Fibroblast of pulmonary artery (primary cell): ENCODE results near the gene SNX11.
A peak's percentile ranks its signal among the peaks of the same experiment; 100 is the strongest.

ENCODE experiments used
- DNase-seq: peaks from one replicate; pipeline ENCODE4 v3.0.0-alpha.2; 2010; ENCODE audit warnings: low read depth
- H3K4me3 ChIP-seq: replicated peaks from 2 replicates; pipeline ENCODE4 v1.5.1; 2011; ENCODE audit warnings: low read depth, mild to moderate bottlenecking, control low read depth, low read length, moderate library complexity
- TF ChIP-seq, protein P1 (sequence below): IDR thresholded peaks from 2 replicates; pipeline ENCODE4 v1.5.1; 2011; ENCODE audit warnings: mild to moderate bottlenecking, control low read depth, low read length, inconsistent platforms; ENCODE audit errors: missing control alignments

Gene SNX11

DNA sequence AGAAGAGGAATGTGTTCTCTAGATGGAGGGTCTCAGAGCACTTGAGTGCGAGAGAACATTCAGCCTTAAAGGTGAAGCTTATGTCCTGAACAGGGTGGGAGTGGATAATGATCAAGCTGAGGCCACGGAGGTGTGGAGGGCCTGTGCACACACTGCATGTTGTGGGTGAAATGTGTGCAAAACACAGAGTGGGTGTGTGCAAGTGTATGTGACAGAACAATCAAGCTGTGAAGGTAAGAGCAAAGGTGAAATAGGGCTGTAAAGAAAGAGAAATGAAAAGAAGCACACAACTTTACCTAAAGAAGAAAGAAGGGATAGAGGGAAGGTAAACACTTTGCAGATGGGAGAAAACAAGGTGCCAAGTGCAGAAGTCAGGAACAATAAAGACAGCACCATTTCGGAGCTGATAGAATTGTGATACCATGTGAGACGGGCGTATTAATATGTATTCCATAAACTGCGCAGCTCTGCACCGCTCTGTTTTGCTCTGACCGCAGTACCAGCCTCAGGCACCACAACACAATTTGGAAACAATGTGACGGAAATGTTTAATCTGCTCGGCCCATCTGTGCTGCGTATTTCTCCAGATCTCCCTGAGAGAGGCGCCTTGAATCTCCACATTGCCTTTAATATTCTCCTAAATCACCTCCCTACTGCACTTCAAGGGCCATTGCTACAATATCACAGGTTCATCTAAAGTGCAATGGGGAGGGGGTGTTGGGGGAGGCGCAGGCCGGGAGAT, 40.6 kb downstream of the SNX11 start:
- TF ChIP-seq, protein P1, sequence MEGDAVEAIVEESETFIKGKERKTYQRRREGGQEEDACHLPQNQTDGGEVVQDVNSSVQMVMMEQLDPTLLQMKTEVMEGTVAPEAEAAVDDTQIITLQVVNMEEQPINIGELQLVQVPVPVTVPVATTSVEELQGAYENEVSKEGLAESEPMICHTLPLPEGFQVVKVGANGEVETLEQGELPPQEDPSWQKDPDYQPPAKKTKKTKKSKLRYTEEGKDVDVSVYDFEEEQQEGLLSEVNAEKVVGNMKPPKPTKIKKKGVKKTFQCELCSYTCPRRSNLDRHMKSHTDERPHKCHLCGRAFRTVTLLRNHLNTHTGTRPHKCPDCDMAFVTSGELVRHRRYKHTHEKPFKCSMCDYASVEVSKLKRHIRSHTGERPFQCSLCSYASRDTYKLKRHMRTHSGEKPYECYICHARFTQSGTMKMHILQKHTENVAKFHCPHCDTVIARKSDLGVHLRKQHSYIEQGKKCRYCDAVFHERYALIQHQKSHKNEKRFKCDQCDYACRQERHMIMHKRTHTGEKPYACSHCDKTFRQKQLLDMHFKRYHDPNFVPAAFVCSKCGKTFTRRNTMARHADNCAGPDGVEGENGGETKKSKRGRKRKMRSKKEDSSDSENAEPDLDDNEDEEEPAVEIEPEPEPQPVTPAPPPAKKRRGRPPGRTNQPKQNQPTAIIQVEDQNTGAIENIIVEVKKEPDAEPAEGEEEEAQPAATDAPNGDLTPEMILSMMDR = no peak
- H3K4me3 ChIP-seq = no peak overlapping the region
- no peak for DNase-seq

DNA sequence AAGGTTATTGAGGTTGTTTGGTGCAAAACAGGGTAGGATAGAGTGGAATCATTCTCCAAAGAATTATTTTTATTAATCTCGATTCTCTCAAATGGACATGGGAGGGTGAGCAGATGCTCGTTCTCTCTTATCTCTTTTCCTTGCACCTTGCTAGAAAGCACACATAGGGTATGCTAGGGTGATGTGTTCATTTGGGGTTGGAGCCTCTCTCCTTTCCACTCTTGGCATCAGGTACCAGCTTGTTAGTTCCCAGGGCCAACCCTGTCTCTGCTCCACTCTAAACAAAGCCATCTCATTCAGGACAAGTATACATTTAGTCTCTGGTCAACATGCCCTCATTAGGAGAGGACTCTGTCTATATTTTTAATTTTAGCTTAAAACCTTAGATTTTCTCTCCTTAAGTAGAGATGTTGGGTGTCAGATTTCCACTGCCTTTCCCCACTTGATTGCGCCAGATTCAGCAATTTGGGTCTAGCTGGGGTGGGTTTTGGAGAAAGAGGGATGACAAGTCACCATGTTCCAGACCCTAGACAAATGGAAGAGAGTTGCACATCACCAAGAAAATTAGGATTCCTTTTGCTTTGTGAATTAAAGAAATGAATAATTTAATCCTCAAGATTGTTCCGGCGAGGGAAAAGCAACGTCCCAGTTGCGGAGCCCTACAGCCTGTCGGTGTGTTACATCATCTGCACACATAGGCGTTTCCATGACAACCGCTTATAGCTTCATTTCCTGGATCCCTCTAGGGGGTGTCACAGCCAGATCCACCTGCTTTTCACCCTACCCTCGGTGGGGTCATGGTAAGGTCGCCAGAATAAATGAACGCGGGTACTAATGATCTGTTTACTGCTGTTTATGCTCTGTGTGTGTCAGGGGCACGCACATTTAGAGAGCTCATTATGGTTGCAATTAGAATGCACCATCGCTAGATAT, 41.6 kb downstream of the SNX11 start:
- TF ChIP-seq, protein P1 = no peak
- DNase-seq = peak; percentile 10
- H3K4me3 ChIP-seq = no peak overlapping the region

DNA sequence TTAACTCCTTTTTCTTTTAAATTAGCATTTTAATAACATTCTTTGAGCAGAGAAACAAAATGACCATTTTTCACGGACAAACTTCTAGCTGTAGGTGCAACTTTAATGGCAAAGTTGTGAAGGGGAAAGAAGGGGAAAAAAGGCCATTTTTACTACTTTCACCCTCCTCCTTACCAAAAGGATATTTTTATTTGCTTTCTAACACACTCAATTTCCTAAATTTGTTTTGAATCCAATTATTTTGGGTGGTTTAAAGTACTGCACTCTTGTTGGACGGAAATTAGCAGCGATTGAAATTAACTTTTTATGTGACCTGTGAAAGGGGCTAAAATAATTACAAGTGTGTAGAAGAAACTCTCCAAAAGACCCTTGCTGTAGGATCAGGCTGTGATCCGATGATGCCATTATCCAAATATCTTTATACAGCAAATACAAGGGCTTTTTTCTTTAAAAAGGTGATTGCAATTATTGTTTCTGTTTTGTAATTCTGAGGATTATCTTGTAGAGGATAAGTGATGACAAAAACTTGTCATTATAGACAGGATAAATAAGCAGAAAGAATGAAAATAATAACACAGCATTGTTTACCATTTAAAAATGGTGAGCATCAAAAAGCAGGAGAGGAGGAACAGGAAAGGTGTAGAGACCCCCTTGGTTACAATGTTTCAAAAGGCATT, 42.4 kb downstream of the SNX11 start:
- DNase-seq = no peak
- H3K4me3 ChIP-seq = no peak overlapping the region
- TF ChIP-seq, protein P1 = no peak

DNA sequence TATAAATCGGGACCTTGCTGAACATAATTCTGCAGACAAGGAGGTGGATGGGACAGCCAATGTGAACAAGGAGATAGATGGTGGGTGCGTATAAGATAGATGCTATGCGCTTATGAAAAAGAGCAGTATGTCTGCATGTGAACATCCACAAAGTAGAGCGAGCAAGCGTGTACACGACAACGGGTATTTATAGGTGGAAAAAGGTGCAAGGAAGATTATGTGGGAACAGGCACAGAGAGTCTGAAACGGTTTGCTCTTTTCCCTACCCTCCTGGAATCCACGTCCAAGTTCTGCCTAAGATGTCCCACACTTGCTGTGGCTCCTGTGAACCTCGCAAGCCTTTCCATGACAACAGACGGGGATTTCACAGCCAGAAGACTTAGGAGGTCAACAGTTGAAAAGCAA, 43.0 kb downstream of the SNX11 start:
- DNase-seq = no peak
- TF ChIP-seq, protein P1 = no peak

DNA sequence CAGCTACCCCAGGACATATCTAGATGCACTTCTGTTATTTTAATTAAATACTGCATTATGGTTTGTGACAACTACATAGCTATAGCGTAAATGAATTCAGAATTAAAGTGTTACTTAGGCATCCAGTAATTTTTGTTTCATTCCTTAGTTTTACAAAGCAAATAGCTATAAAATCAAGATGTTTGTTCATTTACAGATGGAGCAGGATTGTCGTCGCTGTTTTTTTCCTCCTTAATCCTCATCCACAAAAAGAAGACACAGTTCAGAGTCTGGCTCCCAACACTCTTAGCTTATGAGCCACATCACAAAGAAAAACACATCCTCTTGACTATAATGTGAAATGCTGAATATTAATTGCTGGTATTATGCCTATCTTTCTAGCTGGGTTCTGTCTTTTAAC, 43.7 kb downstream of the SNX11 start:
- H3K4me3 ChIP-seq = no peak overlapping the region
- no peak for DNase-seq
- TF ChIP-seq, protein P1 = no peak

More for the DNA sequence above, 43.0 kb downstream of the SNX11 start:
- no peak overlapping the region for H3K4me3 ChIP-seq

DNA sequence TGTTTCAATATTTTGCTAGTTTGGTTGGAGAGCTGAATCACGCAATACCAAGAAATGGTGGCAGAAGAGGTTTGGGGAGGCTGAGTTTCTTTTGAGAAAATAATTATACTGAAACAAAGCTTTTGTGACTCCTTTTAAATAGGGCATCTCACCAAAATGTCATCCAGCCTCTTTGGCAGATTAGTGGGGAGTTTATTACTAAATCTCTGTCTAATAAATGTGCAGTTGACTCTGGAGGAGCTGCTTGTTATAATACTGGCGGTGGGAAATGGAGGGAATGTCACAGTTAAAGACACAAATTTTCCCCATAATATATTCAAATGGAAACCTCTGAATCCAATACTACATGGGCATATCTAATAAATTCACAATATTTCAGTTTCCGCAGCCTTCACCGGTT, 44.7 kb downstream of the SNX11 start:
- DNase-seq = no peak
- no peak overlapping the region for H3K4me3 ChIP-seq
- TF ChIP-seq, protein P1 = no peak
